ENCODE measurements around the gene TGFBR3. TPM values are rescaled to one million over a fixed set of nuclear protein-coding genes. Genes with fewer than 3 reads are reported as not detected.
"Not testable (repeated sequence)": the region's sequence is repeated elsewhere in the genome, so short reads cannot be mapped to it uniquely, and the experiment has no call there.

TGFBR3 gene
- total RNA-seq, 1 experiment from 2014 or later, result 12.2 TPM

- H3K36me3 Mint-ChIP-seq (ENCODE audit: insufficient read depth, unreplicated experiment), result peaks cover 6% of the 10 kb centered on the region
- H3K4me3 ChIP-seq (ENCODE audit: low read depth, low read length), result no peak overlapping the region
- no peaks in the 10 kb centered on the region for H3K4me1 Mint-ChIP-seq (ENCODE audit: low read depth, unreplicated experiment)
- H3K36me3 ChIP-seq (ENCODE audit: control insufficient read depth, insufficient read depth, low read length), result no peaks in the 10 kb centered on the region
- POLR2A ChIA-PET, result interaction anchor here (0.5 kb wide), 1 partner anchor 79 kb away, joined by 6 read pairs; no protein-coding TSS in a partner anchor
- no peaks in the 10 kb centered on the region; the same call in 1 of the 2 replicates for H3K9me3 ChIP-seq
- CTCF ChIA-PET, result no interaction called here
- H3K27me3 ChIP-seq (replicated peaks; ENCODE audit: control insufficient read depth, insufficient read depth, low read length), result no peaks in the 10 kb centered on the region
- no peak overlapping the region for H3K27ac Mint-ChIP-seq (ENCODE audit: unreplicated experiment)
- no peaks in the 10 kb centered on the region for H3K4me1 ChIP-seq
- no peaks in the 10 kb centered on the region for H3K9me3 Mint-ChIP-seq (ENCODE audit: unreplicated experiment)
- intact Hi-C loops (cut with micrococcal nuclease; ENCODE audit: unreplicated experiment), result no loop called here
- TF ChIP-seq CTCF (IDR thresholded peaks at IDR 0.05; ENCODE audit: insufficient read depth in 1 of 2, low read depth in 1 of 2, low read length in 1 of 2, severe bottlenecking in 1 of 2, unreplicated experiment in 1 of 2), result no peak
- no peak for DNase-seq
- no TSS peak for BruUV-seq (replicated peaks)
- no peaks in the 10 kb centered on the region for H3K27me3 Mint-ChIP-seq (ENCODE audit: insufficient read depth, unreplicated experiment)
- no peak overlapping the region for H3K4me3 Mint-ChIP-seq (ENCODE audit: unreplicated experiment)
Measured at GRCh38 chr1:91843843-91844242, 42.1 kb downstream of the TGFBR3 start.

- Mint-ChIP-seq H3K9me3 (ENCODE audit: unreplicated experiment) (no peaks in the 10 kb centered on the region), H3K27me3 (ENCODE audit: insufficient read depth, unreplicated experiment) (no peaks in the 10 kb centered on the region), H3K27ac (ENCODE audit: unreplicated experiment) (no peak overlapping the region), H3K36me3 (ENCODE audit: insufficient read depth, unreplicated experiment) (peaks cover 3% of the 10 kb centered on the region), H3K4me3 (ENCODE audit: unreplicated experiment) (no peak overlapping the region), H3K4me1 (ENCODE audit: low read depth, unreplicated experiment) (no peaks in the 10 kb centered on the region)
- ChIA-PET POLR2A (interaction anchor here (0.5 kb wide), 1 partner anchor 455 kb away, joined by 5 read pairs; no protein-coding TSS in a partner anchor), CTCF (no interaction called here)
- H3K4me3 ChIP-seq (ENCODE audit: low read depth, low read length), result no peak overlapping the region
- no peaks in the 10 kb centered on the region for H3K4me1 ChIP-seq
- no peaks in the 10 kb centered on the region for H3K27me3 ChIP-seq (replicated peaks; ENCODE audit: control insufficient read depth, insufficient read depth, low read length)
- no peak for TF ChIP-seq CTCF (IDR thresholded peaks at IDR 0.05; ENCODE audit: insufficient read depth in 1 of 2, low read depth in 1 of 2, low read length in 1 of 2, severe bottlenecking in 1 of 2, unreplicated experiment in 1 of 2)
- H3K9me3 ChIP-seq, result no peaks in the 10 kb centered on the region; the same call in 1 of the 2 replicates
- BruUV-seq (replicated peaks), result no TSS peak
- H3K36me3 ChIP-seq (ENCODE audit: control insufficient read depth, insufficient read depth, low read length), result no peaks in the 10 kb centered on the region
- no peak for DNase-seq
- intact Hi-C loops (cut with micrococcal nuclease; ENCODE audit: unreplicated experiment), result no loop called here
Measured at GRCh38 chr1:91842563-91842962, 43.4 kb downstream of the TGFBR3 start.

GRCh38 chr1:91842056-91842455, 43.9 kb downstream of the TGFBR3 start:
- CTCF ChIA-PET, result no interaction called here
- POLR2A ChIA-PET, result no interaction called here

GRCh38 chr1:91840276-91840675, 45.7 kb downstream of the TGFBR3 start:
- H3K27me3 ChIP-seq (replicated peaks; ENCODE audit: control insufficient read depth, insufficient read depth, low read length); H3K4me1 Mint-ChIP-seq (ENCODE audit: low read depth, unreplicated experiment); DNase-seq; BruUV-seq (replicated peaks); H3K9me3 ChIP-seq; CTCF ChIA-PET; H3K36me3 Mint-ChIP-seq (ENCODE audit: insufficient read depth, unreplicated experiment); H3K4me1 ChIP-seq; H3K4me3 ChIP-seq (ENCODE audit: low read depth, low read length); H3K36me3 ChIP-seq (ENCODE audit: control insufficient read depth, insufficient read depth, low read length); intact Hi-C loops (cut with micrococcal nuclease; ENCODE audit: unreplicated experiment); POLR2A ChIA-PET; H3K27ac Mint-ChIP-seq (ENCODE audit: unreplicated experiment); H3K9me3 Mint-ChIP-seq (ENCODE audit: unreplicated experiment); H3K27me3 Mint-ChIP-seq (ENCODE audit: insufficient read depth, unreplicated experiment); H3K4me3 Mint-ChIP-seq (ENCODE audit: unreplicated experiment): not testable (repeated sequence)

More at GRCh38 chr1:91842056-91842455, 43.9 kb downstream of the TGFBR3 start:
- no peak for TF ChIP-seq CTCF (IDR thresholded peaks at IDR 0.05; ENCODE audit: insufficient read depth in 1 of 2, low read depth in 1 of 2, low read length in 1 of 2, severe bottlenecking in 1 of 2, unreplicated experiment in 1 of 2)
- Histone ChIP-seq H3K4me3 (ENCODE audit: low read depth, low read length) (no peak overlapping the region), H3K27me3 (replicated peaks; ENCODE audit: control insufficient read depth, insufficient read depth, low read length) (no peaks in the 10 kb centered on the region), H3K4me1 (no peaks in the 10 kb centered on the region), H3K36me3 (ENCODE audit: control insufficient read depth, insufficient read depth, low read length) (no peaks in the 10 kb centered on the region), H3K9me3 (no peaks in the 10 kb centered on the region; the same call in 1 of the 2 replicates)
- intact Hi-C loops (cut with micrococcal nuclease; ENCODE audit: unreplicated experiment), result no loop called here
- H3K27ac Mint-ChIP-seq (ENCODE audit: unreplicated experiment), result no peak overlapping the region
- no peaks in the 10 kb centered on the region for H3K9me3 Mint-ChIP-seq (ENCODE audit: unreplicated experiment)
- no peaks in the 10 kb centered on the region for H3K36me3 Mint-ChIP-seq (ENCODE audit: insufficient read depth, unreplicated experiment)
- no peaks in the 10 kb centered on the region for H3K4me1 Mint-ChIP-seq (ENCODE audit: low read depth, unreplicated experiment)
- DNase-seq, result no peak
- H3K27me3 Mint-ChIP-seq (ENCODE audit: insufficient read depth, unreplicated experiment), result no peaks in the 10 kb centered on the region
- BruUV-seq (replicated peaks), result no TSS peak
- H3K4me3 Mint-ChIP-seq (ENCODE audit: unreplicated experiment), result no peak overlapping the region
